MM.1S (cell line): ENCODE results near the gene NSF.
"Not testable (repeated sequence)": the region's sequence is repeated elsewhere in the genome, so short reads cannot be mapped to it uniquely, and the experiment has no call there.

ENCODE experiments used
- CTCF ChIP-seq: fragments of 300-600 bp; sonication (generic); IDR thresholded peaks from 2 replicates; pipeline ENCODE4 v1.5.1; 2016; ENCODE audit warnings: antibody characterized with exemption, low read length, mixed read lengths
- EZH2 ChIP-seq: fragments of 300-600 bp; sonication (generic); optimal IDR thresholded peaks from 2 replicates; pipeline ENCODE3; 2017; ENCODE audit warnings: low read depth, mild to moderate bottlenecking, antibody characterized with exemption, low read length, mixed read lengths

- not testable (repeated sequence) for TF ChIP-seq CTCF, EZH2
These were observed 56.8 kb downstream of the NSF start for GRCh38 chr17:46647251-46647650.
